T-cell (primary cell): ENCODE results near the gene GNG7. TPM values are rescaled to one million over a fixed set of nuclear protein-coding genes. Genes with fewer than 3 reads are reported as not detected.
"Not testable (repeated sequence)": the region's sequence is repeated elsewhere in the genome, so short reads cannot be mapped to it uniquely, and the experiment has no call there.

Source experiments
- ATAC-seq, 4 experiments: fragments of 200-7000 bp in 3 of 4; fragments of 150-1000 bp in 1 of 4; cut with Tn5 transposase; replicated peaks in 1 of 4; 1 replicate in 3 of 4; 2 replicates in 1 of 4; pipeline ENCODE4 v1.10.0; 2021; ENCODE audit warnings: moderate library complexity in 3 of 4, mild to moderate bottlenecking in 2 of 4, moderate number of reproducible peaks in 1 of 4
- CTCF ChIA-PET, 2 donors: fragments of 300-600 bp; sonication (Branson Sonifier 250); formaldehyde crosslinking; loops; one replicate each; lab custom pipeline; 2022; ENCODE audit warnings: antibody characterized with exemption in 2 of 2; lab: Charles Lee
- POLR2A ChIA-PET, 2 donors: fragments of 300-600 bp; sonication (Branson Sonifier 250); formaldehyde crosslinking; loops; one replicate each; lab custom pipeline; 2022; ENCODE audit warnings: antibody characterized with exemption in 2 of 2; lab: Charles Lee
- DNase-seq, 35 experiments: peaks; one replicate each; pipeline versions ENCODE4 v3.0.0 to v3.0.0-alpha.2; 2013 to 2023
- H3K27ac ChIP-seq: one replicate; pipeline ENCODE4 v1.5.1; 2013; ENCODE audit warnings: low read length
- H3K27me3 ChIP-seq, 2 experiments: replicated peaks in 1 of 2; 1 replicate in 1 of 2; 2 replicates in 1 of 2; pipeline versions ENCODE4 v1.6.1 to v1.7.0; 2013; ENCODE audit warnings: low read length in 1 of 2, mixed read lengths in 1 of 2; ENCODE audit not compliant: control insufficient read depth in 2 of 2, insufficient read depth in 2 of 2; ENCODE audit errors: extremely low read depth in 1 of 2
- H3K36me3 ChIP-seq, 2 donors: 1 replicate in 1 of 2; 2 replicates in 1 of 2; pipeline versions ENCODE4 v1.6.1 to v1.7.0; 2013; ENCODE audit warnings: low read length in 1 of 2; ENCODE audit not compliant: control insufficient read depth in 2 of 2, insufficient read depth in 1 of 2; ENCODE audit errors: extremely low read depth in 1 of 2
- H3K4me1 ChIP-seq, 2 experiments: 1 replicate in 1 of 2; 2 replicates in 1 of 2; pipeline versions ENCODE4 v1.6.1 to v1.7.0; 2013; ENCODE audit warnings: low read length in 2 of 2, mixed read lengths in 1 of 2; ENCODE audit not compliant: insufficient read depth in 2 of 2, control insufficient read depth in 1 of 2; ENCODE audit errors: extremely low read depth in 1 of 2
- H3K4me3 ChIP-seq, 2 donors: 1 replicate in 1 of 2; 2 replicates in 1 of 2; pipeline versions ENCODE4 v1.5.1 to v1.7.0; 2013; ENCODE audit warnings: mild to moderate bottlenecking in 2 of 2, low read length in 1 of 2, moderate library complexity in 1 of 2; ENCODE audit not compliant: control insufficient read depth in 1 of 2; ENCODE audit errors: extremely low read depth in 1 of 2
- H3K9me3 ChIP-seq: 2 replicates; pipeline ENCODE4 v1.7.0; 2013
- H3K27ac Mint-ChIP-seq, 2 donors: one replicate each; pipeline ENCODE4 v1.8.0; 2020 to 2021; ENCODE audit warnings: mild to moderate bottlenecking in 2 of 2, mixed read lengths in 2 of 2
- H3K27me3 Mint-ChIP-seq, 2 donors: one replicate each; pipeline ENCODE4 v1.8.0; 2021 to 2022; ENCODE audit warnings: mixed read lengths in 2 of 2
- H3K36me3 Mint-ChIP-seq: one replicate; pipeline ENCODE4 v1.8.0; 2021; ENCODE audit warnings: mixed read lengths
- H3K4me1 Mint-ChIP-seq, 3 donors: one replicate each; pipeline ENCODE4 v1.8.0; 2020 to 2022; ENCODE audit warnings: mixed read lengths in 3 of 3, mild to moderate bottlenecking in 1 of 3
- H3K4me3 Mint-ChIP-seq, 3 donors: one replicate each; pipeline ENCODE4 v1.8.0; 2020 to 2022; ENCODE audit warnings: mild to moderate bottlenecking in 3 of 3, mixed read lengths in 3 of 3, moderate library complexity in 3 of 3
- H3K9me3 Mint-ChIP-seq, 3 donors: one replicate each; pipeline ENCODE4 v1.8.0; 2020 to 2022; ENCODE audit warnings: mixed read lengths in 3 of 3
- WGBS: methylation state at CpG from one replicate; pipeline ENCODE4 v1.1.5; 2013; ENCODE audit warnings: missing lambda C conversion rate; ENCODE audit not compliant: insufficient coverage; 5-methylcytosine and 5-hydroxymethylcytosine counted together
- total RNA-seq, 35 experiments: library from RNA in 6 of 35; stranded (reverse) in 6 of 35; fragments of 120-200 nt in 1 of 35; gene quantifications; one replicate each; pipeline versions ENCODE4 v1.2.1 to v1.2.4 and lab custom pipeline; 2013 to 2026

The GNG7 gene
- total RNA-seq, 5 donors from 2014 or later (not counting 1 experiment from before 2014, with no cell fraction given), result 4.5 to 7.2 (median 5.7) TPM

DNA sequence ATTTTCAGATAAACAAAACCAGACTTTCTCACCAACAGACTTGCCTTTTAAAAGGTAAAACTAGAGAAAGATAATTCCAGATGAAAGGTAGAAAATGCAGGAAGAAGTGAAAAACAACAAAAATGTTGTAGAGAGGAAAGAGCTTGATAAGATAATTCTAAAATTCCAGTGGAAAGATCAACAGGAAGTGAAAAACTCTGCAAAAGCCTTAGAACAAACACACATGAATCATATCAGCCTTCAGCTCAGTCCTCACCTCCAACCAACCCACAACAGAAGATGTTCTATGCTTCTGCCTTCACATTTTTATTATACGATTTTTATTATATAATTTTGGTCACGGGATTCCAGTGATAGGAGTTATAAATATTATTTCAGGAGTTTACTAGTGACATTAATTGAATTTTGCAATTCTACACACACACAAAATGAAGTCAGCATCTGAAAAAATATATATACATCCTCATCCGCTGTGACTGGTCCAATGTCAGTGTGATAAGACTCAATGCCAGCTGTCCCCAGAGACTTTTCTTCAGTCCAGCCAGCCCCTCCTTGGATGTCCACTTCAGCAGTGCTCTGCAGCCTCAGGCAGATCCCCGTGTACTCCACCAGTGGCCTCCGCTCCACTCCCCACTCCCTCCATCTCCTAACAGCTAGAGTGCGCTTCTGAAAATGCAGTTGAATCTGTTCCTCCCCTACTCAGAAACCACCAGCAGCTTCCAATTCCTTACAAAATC is 168.6 kb downstream of the GNG7 start:
- CTCF ChIA-PET, result interaction anchor here in 1 of 2 donors (0.6 kb wide), 1 partner anchor 50 kb away, joined by 7 read pairs; no protein-coding TSS in a partner anchor
- H3K27ac Mint-ChIP-seq, result peak overlapping the region; percentile 84 to 87
- H3K36me3 Mint-ChIP-seq, result no peaks in the 10 kb centered on the region
- H3K27me3 ChIP-seq, result no peaks in the 10 kb centered on the region
- H3K4me3 Mint-ChIP-seq, result peak overlapping the region in 1 of 3 donors; percentile 15
- H3K27ac ChIP-seq, result no peak overlapping the region
- no peaks in the 10 kb centered on the region for H3K27me3 Mint-ChIP-seq
- H3K9me3 Mint-ChIP-seq, result peaks cover 0 to 5% (median 4%) of the 10 kb centered on the region in 3 donors
- H3K4me1 ChIP-seq, result peaks cover 9 to 11% of the 10 kb centered on the region in 2 experiments
- no peak overlapping the region for H3K4me3 ChIP-seq
- no peaks in the 10 kb centered on the region for H3K9me3 ChIP-seq
- peaks cover 27 to 35% (median 29%) of the 10 kb centered on the region in 3 donors for H3K4me1 Mint-ChIP-seq
- ATAC-seq (peak; percentile 59 to 87 (median 70)), DNase-seq (no peak)
- H3K36me3 ChIP-seq, result no peaks in the 10 kb centered on the region
- WGBS, result 97% methylated on average over 4 of the region's 6 CpGs
- POLR2A ChIA-PET, result interaction anchor here in 1 of 2 donors (0.5 kb wide), 1 partner anchor 23 kb away, joined by 4 read pairs; no protein-coding TSS in a partner anchor

DNA sequence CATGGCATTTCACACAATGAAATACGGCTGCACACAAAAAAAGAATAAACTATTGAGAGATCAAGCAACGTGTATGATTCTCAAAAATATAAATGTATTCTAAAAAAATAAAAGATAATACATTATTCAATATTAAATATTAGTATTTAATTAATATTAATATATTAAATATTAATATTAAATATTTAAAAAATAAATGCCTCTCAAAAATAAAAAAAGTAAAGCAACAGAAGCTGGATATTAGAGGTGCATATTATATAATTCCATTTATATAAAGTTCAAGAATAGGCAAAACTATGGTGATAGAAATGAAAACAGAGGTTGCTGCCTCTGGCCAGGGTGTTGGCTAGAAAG is 169.4 kb downstream of the GNG7 start:
- CTCF ChIA-PET, result no interaction called here
- WGBS, result no CpG with 5 or more reads among the region's 2 CpGs
- peak overlapping the region in 1 of 2 donors; percentile 87 for H3K27ac Mint-ChIP-seq

DNA sequence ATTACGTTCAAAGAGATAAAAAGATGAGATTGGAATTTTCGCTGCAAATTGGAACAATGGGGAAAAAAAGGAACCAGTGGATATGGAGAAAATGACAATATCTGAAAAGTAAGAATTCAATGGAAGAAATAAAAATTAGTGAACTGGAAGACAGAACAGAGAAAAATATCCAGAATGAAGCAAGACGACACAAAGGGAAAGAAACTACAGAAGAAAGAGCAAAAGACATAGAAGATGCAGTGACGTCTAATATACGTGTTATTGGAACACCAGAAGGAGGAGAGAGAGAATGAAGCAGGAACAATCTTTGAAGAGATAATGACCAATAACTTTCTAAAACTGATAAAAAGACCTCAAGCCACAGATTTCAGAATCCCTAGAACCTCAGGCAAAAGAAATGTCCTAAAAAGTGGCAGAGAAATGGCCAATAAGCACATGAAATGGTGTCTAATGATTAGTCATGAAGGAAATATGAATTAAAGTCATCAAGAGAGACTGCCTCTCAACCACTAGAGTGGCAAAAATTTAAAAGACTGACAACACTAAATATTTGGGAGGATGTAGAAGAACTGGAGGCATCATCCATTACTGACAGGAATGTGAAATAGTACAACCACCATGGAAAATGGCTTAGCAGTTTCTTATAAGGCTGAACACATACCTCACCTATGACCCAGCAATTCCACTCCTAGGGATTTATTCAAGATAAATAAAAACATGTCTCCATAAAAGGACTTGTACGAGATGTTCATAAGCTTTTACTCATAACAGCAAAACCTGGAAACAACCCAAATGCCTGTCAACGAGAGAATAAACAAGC is 170.0 kb downstream of the GNG7 start:
- no peak overlapping the region for H3K27ac Mint-ChIP-seq

More for the DNA sequence above, 169.4 kb downstream of the GNG7 start:
- ATAC-seq, result no peak
- Histone ChIP-seq H3K4me3 (no peak overlapping the region), H3K4me1 (peaks cover 9 to 10% of the 10 kb centered on the region in 2 experiments), H3K9me3 (no peaks in the 10 kb centered on the region), H3K27ac (no peak overlapping the region), H3K36me3 (no peaks in the 10 kb centered on the region), H3K27me3 (no peaks in the 10 kb centered on the region)
- Mint-ChIP-seq H3K4me3 (peak overlapping the region in 1 of 3 donors; percentile 15), H3K9me3 (peaks cover 0 to 5% (median 4%) of the 10 kb centered on the region in 3 donors), H3K27me3 (no peaks in the 10 kb centered on the region), H3K4me1 (peaks cover 27 to 34% (median 29%) of the 10 kb centered on the region in 3 donors), H3K36me3 (no peaks in the 10 kb centered on the region)
- POLR2A ChIA-PET, result no interaction called here
- DNase-seq, result no peak

DNA sequence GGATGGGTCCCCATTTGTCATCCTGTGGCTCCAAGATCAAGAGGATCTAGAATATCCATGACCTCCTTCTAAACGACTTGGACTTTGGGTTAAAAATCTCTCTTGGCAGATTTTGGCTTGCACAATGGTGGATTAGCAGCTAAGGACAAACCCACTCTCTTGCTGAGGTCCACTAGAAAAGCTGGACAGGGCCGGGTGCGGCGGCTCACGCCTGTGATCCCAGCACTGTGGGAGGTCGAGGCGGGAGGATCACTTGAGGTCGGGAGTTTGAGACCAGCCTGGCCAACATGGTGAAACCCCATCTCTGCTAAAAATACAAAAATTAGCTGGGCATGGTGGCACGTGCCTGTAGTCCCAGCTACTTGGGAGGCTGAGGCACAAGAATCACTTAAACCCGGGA is 172.6 kb downstream of the GNG7 start:
- H3K9me3 Mint-ChIP-seq, ATAC-seq, H3K36me3 ChIP-seq, CTCF ChIA-PET, H3K4me3 Mint-ChIP-seq, POLR2A ChIA-PET, H3K27ac Mint-ChIP-seq, H3K9me3 ChIP-seq, H3K27me3 ChIP-seq, H3K4me3 ChIP-seq, DNase-seq, H3K27ac ChIP-seq, H3K4me1 ChIP-seq, H3K36me3 Mint-ChIP-seq, H3K27me3 Mint-ChIP-seq: not testable (repeated sequence)
- H3K4me1 Mint-ChIP-seq, result peaks cover 23 to 27% (median 26%) of the 10 kb centered on the region in 3 donors
- 93% methylated on average over 5 of the region's 10 CpGs for WGBS

More for the DNA sequence above, 170.0 kb downstream of the GNG7 start:
- H3K36me3 Mint-ChIP-seq, result no peaks in the 10 kb centered on the region
- ChIA-PET POLR2A (no interaction called here), CTCF (no interaction called here)
- Histone ChIP-seq H3K27ac (no peak overlapping the region), H3K36me3 (no peaks in the 10 kb centered on the region), H3K27me3 (no peaks in the 10 kb centered on the region), H3K9me3 (no peaks in the 10 kb centered on the region), H3K4me3 (no peak overlapping the region), H3K4me1 (peaks cover 5 to 9% of the 10 kb centered on the region in 2 experiments)
- no peak for ATAC-seq
- 100% methylated on average over 2 of the region's 7 CpGs for WGBS
- no peak for DNase-seq
- no peaks in the 10 kb centered on the region for H3K27me3 Mint-ChIP-seq
- H3K4me3 Mint-ChIP-seq, result no peak overlapping the region
- H3K9me3 Mint-ChIP-seq, result peaks cover 0 to 5% (median 4%) of the 10 kb centered on the region in 3 donors
- H3K4me1 Mint-ChIP-seq, result peaks cover 27 to 28% (median 28%) of the 10 kb centered on the region in 3 donors

DNA sequence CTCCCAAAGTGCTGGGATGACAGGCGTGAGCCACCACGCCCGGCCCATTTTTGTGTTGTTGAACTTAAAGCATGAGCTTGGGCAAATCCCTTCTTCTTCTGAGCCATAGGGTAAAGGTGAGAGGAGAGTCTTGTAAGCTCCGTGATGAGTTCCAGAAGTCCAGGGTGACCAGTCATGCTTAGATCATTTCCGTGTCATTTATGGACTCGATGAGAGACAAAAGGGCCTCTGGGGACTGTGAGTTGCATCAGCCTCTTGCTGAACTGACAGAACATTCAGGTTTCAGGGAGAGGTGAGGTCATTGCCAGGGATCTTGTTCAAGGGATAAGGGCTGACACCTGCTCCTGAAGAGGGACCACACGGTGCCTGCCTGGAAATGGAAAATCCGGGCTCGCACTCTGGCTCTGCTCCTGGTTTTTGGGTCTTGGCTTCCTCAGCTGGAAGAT is 173.0 kb downstream of the GNG7 start:
- Mint-ChIP-seq H3K4me3 (no peak overlapping the region), H3K27ac (no peak overlapping the region), H3K9me3 (peaks cover 0 to 5% (median 4%) of the 10 kb centered on the region in 3 donors), H3K36me3 (no peaks in the 10 kb centered on the region), H3K27me3 (no peaks in the 10 kb centered on the region), H3K4me1 (peaks cover 19 to 22% (median 21%) of the 10 kb centered on the region in 3 donors)
- ATAC-seq (no peak), DNase-seq (no peak)
- H3K9me3 ChIP-seq, result no peaks in the 10 kb centered on the region
- H3K27me3 ChIP-seq, result no peaks in the 10 kb centered on the region
- no peak overlapping the region for H3K4me3 ChIP-seq
- 95% methylated on average over 8 of the region's 9 CpGs for WGBS
- POLR2A ChIA-PET, result no interaction called here
- no peak overlapping the region for H3K27ac ChIP-seq
- H3K36me3 ChIP-seq, result no peaks in the 10 kb centered on the region
- CTCF ChIA-PET, result no interaction called here
- H3K4me1 ChIP-seq, result peaks cover 5 to 9% of the 10 kb centered on the region in 2 experiments

DNA sequence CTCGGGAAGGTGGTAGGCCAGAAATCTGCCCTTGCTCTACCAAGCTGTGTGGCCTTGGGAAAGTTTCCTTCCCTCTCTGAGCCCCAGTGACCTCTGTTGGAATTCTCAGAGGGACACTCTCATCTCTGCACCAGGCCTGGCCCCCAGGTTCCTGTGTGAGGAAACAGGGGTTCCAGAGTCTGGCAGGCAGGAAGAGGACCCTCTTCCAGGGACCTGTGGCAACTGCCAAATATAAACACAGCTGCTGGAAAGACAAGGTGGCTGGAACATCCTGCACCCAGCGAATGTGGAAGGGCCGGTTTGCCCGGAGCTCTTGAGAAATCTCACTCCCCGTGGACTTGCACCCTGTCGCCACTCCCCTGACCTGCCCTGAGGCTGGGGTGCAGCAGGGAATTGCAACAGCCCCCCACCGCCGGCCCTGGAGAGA is 173.8 kb downstream of the GNG7 start:
- Mint-ChIP-seq H3K4me3 (no peak overlapping the region), H3K4me1 (peaks cover 11 to 14% (median 13%) of the 10 kb centered on the region in 3 donors), H3K9me3 (peaks cover 0 to 5% (median 4%) of the 10 kb centered on the region in 3 donors), H3K27me3 (no peaks in the 10 kb centered on the region), H3K36me3 (no peaks in the 10 kb centered on the region), H3K27ac (no peak overlapping the region)
- H3K27ac ChIP-seq, result no peak overlapping the region
- H3K4me1 ChIP-seq, result peaks cover 0 to 6% of the 10 kb centered on the region in 2 experiments
- H3K4me3 ChIP-seq, result no peak overlapping the region
- no peaks in the 10 kb centered on the region for H3K36me3 ChIP-seq
- DNase-seq (no peak), ATAC-seq (no peak)
- H3K27me3 ChIP-seq, result no peaks in the 10 kb centered on the region
- WGBS, result 100% methylated on average over 8 of the region's 8 CpGs
- H3K9me3 ChIP-seq, result no peaks in the 10 kb centered on the region
- ChIA-PET POLR2A (no interaction called here), CTCF (no interaction called here)
